OCI-LY3 (cell line): ENCODE measurements around the gene ACAT2.
"Not testable (repeated sequence)": the region's sequence is repeated elsewhere in the genome, so short reads cannot be mapped to it uniquely, and the experiment has no call there.

Experiments
- H2AFZ ChIP-seq: fragments of 200-600, 300-600 bp; shearing (Covaris generic); 2 replicates; pipeline ENCODE4 v1.6.0; 2014; ENCODE audit warnings: antibody characterized with exemption, low read depth, low read length
- H3K27ac ChIP-seq: fragments of 200-600, 300-600 bp; sonication (generic); 2 replicates; pipeline ENCODE4 v1.5.1; 2014; ENCODE audit warnings: mild to moderate bottlenecking, low read length, moderate library complexity, mixed read lengths
- H3K27me3 ChIP-seq: fragments of 200-600, 300-600 bp; sonication (generic); 2 replicates; pipeline ENCODE4 v1.6.1; 2014; ENCODE audit warnings: low read depth, low read length, mixed read lengths
- H3K36me3 ChIP-seq: fragments of 200-600, 300-600 bp; sonication (generic); replicated peaks from 2 replicates; pipeline ENCODE3; 2014; ENCODE audit warnings: low read depth, low read length, mixed read lengths
- H3K4me1 ChIP-seq: fragments of 300-600, 200-600 bp; sonication (generic); 2 replicates; pipeline ENCODE4 v1.6.1; 2014; ENCODE audit warnings: low read length, mixed read lengths
- H3K4me2 ChIP-seq: fragments of 200-600, 300-600 bp; sonication (generic); 2 replicates; pipeline ENCODE4 v1.6.1; 2014; ENCODE audit warnings: low read length, mixed read lengths
- H3K4me3 ChIP-seq: fragments of 300-600, 200-600 bp; sonication (generic); 2 replicates; pipeline ENCODE4 v1.5.1; 2014; ENCODE audit warnings: antibody characterized with exemption, mild to moderate bottlenecking, low read length, moderate library complexity
- H3K79me2 ChIP-seq: fragments of 300-600, 200-600 bp; shearing (Covaris generic); 2 replicates; pipeline ENCODE4 v1.6.1; 2014; ENCODE audit warnings: mild to moderate bottlenecking, low read length, mixed read lengths
- H3K9ac ChIP-seq: fragments of 300-600, 200-600 bp; shearing (Covaris generic); 2 replicates; pipeline ENCODE4 v1.6.0; 2014; ENCODE audit warnings: mild to moderate bottlenecking, low read length, moderate library complexity
- H3K9me3 ChIP-seq: fragments of 200-600, 300-600 bp; shearing (Covaris generic); 2 replicates; pipeline ENCODE4 v1.6.1; 2014; ENCODE audit warnings: low read length, mixed read lengths; ENCODE audit not compliant: insufficient read depth
- H4K20me1 ChIP-seq: fragments of 200-600, 300-600 bp; sonication (generic); 2 replicates; pipeline ENCODE4 v1.6.1; 2016; ENCODE audit warnings: low read length, mixed read lengths; ENCODE audit not compliant: insufficient read depth
- CTCF ChIP-seq: fragments of 200-600, 300-600 bp; sonication (generic); IDR thresholded peaks from 2 replicates; pipeline ENCODE4 v1.5.1; 2014; ENCODE audit warnings: antibody characterized with exemption, low read length, low read depth
- EZH2phosphoT487 ChIP-seq: fragments of 200-600 bp; shearing (Covaris generic); IDR thresholded peaks from 2 replicates; pipeline ENCODE4 v1.6.1; 2018; ENCODE audit warnings: antibody characterized with exemption, mixed run types, low read depth

The ACAT2 gene

GRCh38 chr6:159727717-159728445 is 34.0 kb upstream of the ACAT2 start:
- Histone ChIP-seq H3K4me3 (peak overlapping the region; percentile 100), H3K4me1 (peaks cover 16% of the 10 kb centered on the region), H2AFZ (no peak overlapping the region), H3K36me3 (peaks cover 11% of the 10 kb centered on the region), H3K27me3 (no peaks in the 10 kb centered on the region), H4K20me1 (peaks cover 47% of the 10 kb centered on the region), H3K27ac (peak overlapping the region; percentile 97), H3K9me3 (no peaks in the 10 kb centered on the region), H3K79me2 (peaks cover 94% of the 10 kb centered on the region), H3K9ac (peak overlapping the region; percentile 98), H3K4me2 (peak overlapping the region; percentile 92)
- TF ChIP-seq EZH2phosphoT487 (no peak), CTCF (no peak)

- H3K4me2 ChIP-seq: peak overlapping the region; percentile 92
- TF ChIP-seq EZH2phosphoT487: no peak
- no peak for TF ChIP-seq CTCF
- H4K20me1 ChIP-seq: peaks cover 52% of the 10 kb centered on the region
- peak overlapping the region; percentile 97; the same call in 1 of the 2 replicates for H3K27ac ChIP-seq
- H3K36me3 ChIP-seq: peaks cover 11% of the 10 kb centered on the region
- no peak overlapping the region for H2AFZ ChIP-seq
- H3K9me3 ChIP-seq: no peaks in the 10 kb centered on the region
- peak overlapping the region; percentile 100 for H3K4me3 ChIP-seq
- H3K27me3 ChIP-seq: no peaks in the 10 kb centered on the region
- H3K4me1 ChIP-seq: peaks cover 16% of the 10 kb centered on the region
- H3K9ac ChIP-seq: peak overlapping the region; percentile 98
- H3K79me2 ChIP-seq: peaks cover 94% of the 10 kb centered on the region
Measured at GRCh38 chr6:159728531-159728964, 33.3 kb upstream of the ACAT2 start.

DNA sequence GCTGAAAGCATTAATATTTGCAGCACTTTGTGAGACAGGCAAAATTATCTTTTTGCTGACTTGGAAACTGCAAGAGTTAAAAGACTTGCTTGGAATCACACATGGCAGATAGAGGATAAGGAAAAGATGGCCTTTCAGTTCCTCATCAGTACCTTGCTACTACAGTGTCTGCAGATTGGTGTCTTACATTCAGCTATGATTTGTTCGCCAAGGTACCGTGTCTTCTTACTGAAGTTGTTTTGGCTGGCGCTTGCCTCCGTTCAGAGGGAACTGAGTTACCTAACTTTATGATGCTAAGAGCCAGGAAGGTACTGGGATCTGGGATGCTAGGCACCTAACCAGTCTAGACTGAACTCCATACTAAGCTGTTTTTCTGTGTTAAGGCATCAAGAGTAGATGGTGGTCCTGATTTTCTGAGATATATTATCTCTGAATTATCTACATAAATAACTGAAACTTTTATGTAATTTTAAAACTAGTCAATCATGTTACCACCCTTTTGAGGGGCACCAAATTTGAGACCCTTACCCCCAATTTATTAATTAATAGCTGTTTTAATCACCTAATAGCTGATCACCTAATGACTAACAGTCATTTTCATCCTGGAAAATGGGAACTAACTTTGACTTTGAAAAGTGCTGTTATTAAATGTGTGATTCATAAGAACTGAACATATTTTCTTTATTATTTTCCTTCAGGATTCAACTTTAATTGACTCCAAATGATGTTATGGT is 32.1 kb upstream of the ACAT2 start:
- Histone ChIP-seq H3K9ac (peak overlapping the region; percentile 98), H4K20me1 (peaks cover 64% of the 10 kb centered on the region), H3K9me3 (no peaks in the 10 kb centered on the region), H2AFZ (no peak overlapping the region), H3K4me3 (peak overlapping the region; percentile 100), H3K27me3 (no peaks in the 10 kb centered on the region), H3K27ac (peak overlapping the region; percentile 97), H3K4me2 (peak overlapping the region; percentile 92), H3K36me3 (peaks cover 11% of the 10 kb centered on the region), H3K79me2 (peaks cover 94% of the 10 kb centered on the region), H3K4me1 (peaks cover 16% of the 10 kb centered on the region)
- TF ChIP-seq EZH2phosphoT487 (no peak), CTCF (no peak)

DNA sequence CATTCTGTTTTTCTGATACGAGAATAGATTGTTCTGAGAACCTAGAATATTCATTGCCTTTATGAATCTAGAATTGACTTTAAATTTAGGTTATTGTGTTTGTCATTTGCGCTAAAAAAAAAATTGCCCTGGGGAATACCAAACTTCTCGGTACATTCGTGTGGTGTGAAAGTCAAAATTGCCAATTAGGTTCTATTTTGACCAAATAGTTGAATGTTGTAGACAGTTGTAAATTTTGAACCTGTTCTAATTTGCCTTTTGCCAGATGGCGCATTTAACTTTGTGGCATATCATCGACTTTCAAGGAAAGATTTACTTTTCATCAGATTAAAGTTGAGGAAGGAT is 31.5 kb upstream of the ACAT2 start:
- Histone ChIP-seq H3K9ac (peak overlapping the region; percentile 98; the same call in 1 of the 2 replicates), H3K4me1 (peaks cover 16% of the 10 kb centered on the region), H3K9me3 (no peaks in the 10 kb centered on the region), H3K79me2 (peaks cover 94% of the 10 kb centered on the region), H3K4me3 (peak overlapping the region; percentile 100), H2AFZ (no peak overlapping the region), H3K36me3 (peaks cover 11% of the 10 kb centered on the region), H3K4me2 (peak overlapping the region; percentile 92), H3K27me3 (no peaks in the 10 kb centered on the region), H4K20me1 (peaks cover 69% of the 10 kb centered on the region), H3K27ac (no peak overlapping the region; the same call in 1 of the 2 replicates)
- no peak for TF ChIP-seq CTCF

GRCh38 chr6:159732550-159732949 is 29.3 kb upstream of the ACAT2 start:
- Histone ChIP-seq H3K36me3 (peaks cover 11% of the 10 kb centered on the region), H3K79me2 (peaks cover 100% of the 10 kb centered on the region), H3K4me1 (peaks cover 13% of the 10 kb centered on the region), H4K20me1 (peaks cover 79% of the 10 kb centered on the region)
- H3K9ac ChIP-seq, H3K4me2 ChIP-seq, H2AFZ ChIP-seq, H3K27me3 ChIP-seq, H3K27ac ChIP-seq, H3K9me3 ChIP-seq, H3K4me3 ChIP-seq: not testable (repeated sequence)

DNA sequence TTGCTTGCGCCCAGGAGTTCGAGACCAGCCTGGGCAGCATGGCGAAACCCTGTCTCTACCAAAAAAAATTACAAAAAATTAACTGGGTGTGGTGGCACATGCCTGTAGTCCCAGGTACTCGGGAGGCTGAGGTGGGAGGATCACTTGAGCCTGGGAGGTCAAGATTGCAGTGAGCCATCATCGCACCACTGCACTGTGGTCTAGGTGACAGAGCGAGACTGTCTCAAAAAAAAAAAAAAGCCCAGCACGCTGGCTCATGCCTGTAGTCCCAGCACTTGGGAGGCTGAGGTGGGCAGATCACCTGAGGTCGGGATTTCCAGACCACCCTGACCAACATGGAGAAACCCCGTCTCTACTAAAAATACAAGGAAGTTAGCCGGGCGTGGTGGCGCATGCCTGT is 28.4 kb upstream of the ACAT2 start:
- H3K36me3 ChIP-seq: peaks cover 15% of the 10 kb centered on the region
- H3K9ac ChIP-seq, H3K4me3 ChIP-seq, H3K27ac ChIP-seq, H3K27me3 ChIP-seq, H3K4me2 ChIP-seq, H2AFZ ChIP-seq, H3K9me3 ChIP-seq: not testable (repeated sequence)
- H3K79me2 ChIP-seq: peaks cover 100% of the 10 kb centered on the region
- H3K4me1 ChIP-seq: peaks cover 13% of the 10 kb centered on the region
- peaks cover 78% of the 10 kb centered on the region for H4K20me1 ChIP-seq
